GM19324 (cell line): Measurements from ENCODE around the gene PTGR1.
"Not testable (repeated sequence)": the region's sequence is repeated elsewhere in the genome, so short reads cannot be mapped to it uniquely, and the experiment has no call there.

Experiments
- ATAC-seq: cut with Tn5 transposase; IDR thresholded peaks from one replicate; pipeline ENCODE4 v1.9.1; 2021; ENCODE audit warnings: mild to moderate bottlenecking, moderate library complexity; ENCODE audit not compliant: unreplicated experiment, low FRiP score

PTGR1 gene

DNA sequence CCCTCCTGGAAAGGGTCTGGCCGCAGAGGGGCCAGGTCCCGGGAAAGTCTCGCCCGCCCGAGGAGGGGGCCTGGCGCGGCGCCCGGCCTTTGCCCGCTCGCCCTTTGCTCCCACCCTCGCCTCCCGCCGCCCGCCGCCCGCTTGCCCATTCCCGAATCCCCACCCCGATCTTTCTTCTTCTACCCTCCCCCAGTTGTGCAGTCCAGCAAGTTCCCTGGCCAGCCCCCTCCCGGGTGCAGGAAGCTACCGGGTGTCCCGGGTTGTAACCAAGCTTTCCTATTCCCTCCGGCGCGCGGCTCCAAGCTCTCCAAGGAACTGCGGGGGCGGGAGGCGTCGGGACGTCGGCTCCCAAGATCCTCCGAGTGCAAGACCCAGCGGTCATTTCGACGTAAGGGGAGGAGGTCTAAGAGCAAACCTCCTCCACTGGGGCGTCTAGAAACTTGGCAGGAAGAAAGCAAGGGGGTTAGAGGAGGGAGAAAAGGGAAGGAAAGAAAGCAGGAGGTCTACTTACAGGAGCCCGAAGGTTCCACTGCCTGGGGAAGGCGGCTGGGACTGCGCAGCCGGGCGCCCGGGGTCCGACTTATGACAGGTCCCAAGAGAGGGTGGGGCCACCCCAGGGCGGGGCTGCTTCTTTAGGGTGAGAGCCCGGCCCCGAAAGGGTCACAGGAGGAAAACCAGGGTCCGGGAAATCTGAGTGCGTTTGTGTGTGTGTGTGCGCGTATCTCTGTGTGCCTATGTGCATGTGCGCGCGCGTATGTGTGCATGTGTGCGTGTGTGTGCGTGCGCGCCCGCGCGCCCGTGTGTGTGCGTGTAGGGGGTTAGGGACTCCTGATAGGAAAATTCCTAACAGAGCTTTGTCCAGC, at the start of gene PTGR1:
TSS of gene PTGR1 (minus strand) at position 556 of the 863 bp plus-strand sequence. CDS start 2,225 bp downstream, outside the sequence.
- no peak for ATAC-seq

DNA sequence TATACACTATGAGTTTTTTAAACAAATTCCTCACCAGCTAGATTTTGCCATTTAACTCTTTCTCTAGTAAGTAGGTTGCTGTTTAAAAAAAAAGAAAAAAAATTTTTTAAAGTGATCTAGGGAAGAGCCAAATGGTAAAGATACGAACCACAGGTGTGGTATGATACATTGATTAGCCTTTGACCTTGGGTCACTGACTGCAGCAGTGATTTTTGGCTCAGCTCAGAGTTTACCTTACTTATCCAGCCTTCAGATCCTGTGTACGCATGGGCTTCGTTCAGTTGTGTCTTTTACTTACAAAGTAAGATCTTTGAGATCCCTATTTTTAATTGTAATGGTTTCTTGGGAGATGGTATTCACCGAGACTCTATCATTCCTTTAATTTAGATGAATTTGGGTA, 49.6 kb upstream of the PTGR1 start:
- ATAC-seq = no peak

DNA sequence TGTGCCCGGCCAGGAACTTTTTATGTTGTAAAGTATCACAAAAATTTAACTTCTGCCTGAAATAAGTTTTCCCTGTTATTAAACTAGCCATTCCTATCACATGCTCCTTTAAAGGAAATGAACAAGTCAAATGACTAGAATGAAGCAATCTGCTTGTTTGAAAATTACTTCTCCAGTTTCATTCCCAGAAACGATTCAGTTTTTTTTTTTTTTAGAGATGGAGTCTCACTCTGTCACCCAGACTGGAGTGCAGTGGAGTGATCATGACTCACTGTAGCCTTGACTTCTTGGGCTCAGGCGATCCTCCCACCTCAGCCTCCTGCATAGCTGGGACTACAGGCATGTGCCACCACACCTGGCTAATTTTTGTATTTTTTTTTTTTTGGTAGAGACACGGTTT, 48.6 kb upstream of the PTGR1 start:
- no peak for ATAC-seq

DNA sequence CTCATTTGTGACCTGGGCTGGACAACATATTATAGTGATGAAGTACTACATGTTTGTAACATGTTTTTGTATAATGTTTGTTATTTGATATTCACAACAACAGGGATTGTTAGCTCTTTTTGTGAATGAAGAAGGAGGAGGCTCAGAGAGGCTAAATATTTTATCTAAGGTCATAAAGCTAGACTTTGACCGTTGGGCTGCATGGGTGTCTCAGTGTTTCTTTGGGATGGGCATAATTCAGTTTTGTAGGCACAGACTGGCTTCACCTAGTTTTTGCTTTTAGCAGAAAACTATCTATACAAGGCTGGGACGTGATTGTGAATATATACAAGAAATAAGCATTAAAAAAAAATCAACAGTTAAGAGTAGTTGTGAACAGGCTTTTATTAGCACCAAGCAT, 47.0 kb upstream of the PTGR1 start:
- no peak for ATAC-seq

DNA sequence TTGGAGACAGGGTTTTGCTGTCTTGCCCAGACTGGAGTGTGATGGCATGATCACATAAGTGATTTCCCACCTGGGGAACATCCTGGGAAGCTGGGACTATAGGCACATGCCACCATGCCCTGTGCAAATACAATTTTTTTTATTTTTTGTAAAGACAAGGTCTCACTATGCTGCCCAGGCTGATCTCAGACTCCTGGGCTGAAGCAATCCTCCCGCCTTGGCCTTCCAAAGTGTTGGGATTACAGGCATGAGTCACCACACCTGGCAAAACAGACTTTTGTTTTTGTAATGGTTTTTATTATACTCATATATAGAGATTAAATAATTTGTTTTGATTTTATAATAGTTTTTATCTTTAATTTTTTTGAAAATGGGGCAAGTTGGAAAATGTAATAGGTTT, 46.4 kb upstream of the PTGR1 start:
- ATAC-seq = no peak

DNA sequence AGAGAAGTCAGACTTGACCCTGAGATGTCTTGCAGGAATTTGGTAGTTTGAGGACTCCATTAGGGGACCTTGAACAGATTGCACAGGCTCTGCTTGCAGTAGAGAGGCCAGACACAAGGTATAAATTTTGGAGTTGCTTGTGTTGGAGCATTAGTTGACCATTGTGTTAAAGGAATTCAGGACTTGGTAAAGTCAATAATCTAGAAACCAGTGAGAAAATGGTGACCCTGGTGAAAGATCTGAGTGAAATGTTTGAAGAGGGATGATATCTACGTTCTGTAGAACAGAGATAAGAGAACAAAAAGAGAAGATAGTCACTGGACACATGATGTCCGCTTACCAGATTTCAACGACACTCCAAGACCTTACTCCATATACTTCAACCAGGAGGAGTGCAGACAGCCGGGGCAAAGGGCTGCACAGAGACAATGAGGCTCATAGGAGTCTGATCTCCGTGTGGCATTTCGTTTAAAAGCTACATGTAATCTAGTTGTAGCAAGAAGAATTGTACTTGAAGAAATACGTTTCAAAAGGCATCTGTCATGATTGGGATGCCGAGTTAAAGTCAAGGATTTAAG, 44.8 kb upstream of the PTGR1 start:
- ATAC-seq = no peak

DNA sequence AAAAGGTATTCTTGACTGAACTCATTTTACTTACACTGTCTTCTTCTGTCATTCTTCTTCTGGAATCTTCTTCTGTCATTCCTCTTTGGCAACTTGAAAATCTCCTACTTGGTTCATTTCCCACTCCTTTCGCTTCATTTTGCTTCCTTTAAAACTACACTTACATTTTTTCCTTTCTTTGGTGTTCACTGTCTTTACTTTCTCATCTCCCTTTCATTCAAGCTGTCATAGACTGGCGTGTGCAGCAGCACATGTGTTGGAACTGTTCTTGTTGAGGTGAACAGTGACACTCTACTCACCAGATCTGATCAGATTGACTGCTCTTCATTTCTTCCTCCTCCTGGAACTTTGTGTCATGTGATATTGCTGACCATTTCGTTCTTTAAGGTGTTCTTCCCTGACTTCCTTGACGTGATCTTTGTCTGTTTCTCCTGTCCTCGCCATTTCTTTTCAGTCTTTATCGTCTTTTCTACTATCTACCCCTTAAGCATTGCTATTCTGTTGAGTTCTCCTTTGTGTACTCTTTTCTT, 38.0 kb upstream of the PTGR1 start:
- no peak for ATAC-seq

DNA sequence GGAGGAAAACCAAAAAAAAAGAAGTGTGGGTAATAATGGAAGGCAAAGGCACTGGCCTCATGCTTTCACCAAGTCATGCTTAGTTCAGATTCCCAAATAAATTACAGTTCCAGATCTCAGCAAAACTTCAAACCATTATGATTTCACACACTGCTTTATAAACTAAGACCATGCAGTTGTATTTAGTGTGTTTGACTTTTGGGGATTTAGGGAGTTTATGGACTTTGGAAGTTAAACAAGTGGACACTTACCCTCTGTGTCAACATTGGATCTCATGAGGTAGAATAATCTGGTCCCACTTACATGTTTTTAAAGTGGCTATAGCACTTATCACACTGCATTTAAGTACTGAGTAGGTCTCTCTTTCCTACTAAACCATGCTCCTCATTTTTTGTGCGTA, 35.4 kb upstream of the PTGR1 start:
- no peak for ATAC-seq

DNA sequence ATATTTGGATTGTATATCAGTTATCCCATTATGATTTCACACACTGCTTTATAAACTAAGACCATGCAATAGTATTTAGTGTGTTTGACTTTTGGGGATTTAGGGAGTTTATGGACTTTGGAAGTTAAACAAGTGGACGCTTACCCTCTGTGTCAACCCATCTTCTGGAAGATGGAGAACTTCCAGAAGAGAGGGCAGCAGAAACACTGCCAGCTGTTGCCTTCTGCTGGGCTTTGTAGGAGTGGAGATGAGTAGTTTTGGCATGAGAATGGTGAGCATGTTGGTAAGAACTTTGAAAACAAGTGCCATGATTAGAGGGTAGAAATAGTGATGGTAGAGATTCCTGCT, 33.9 kb upstream of the PTGR1 start:
- ATAC-seq = no peak

DNA sequence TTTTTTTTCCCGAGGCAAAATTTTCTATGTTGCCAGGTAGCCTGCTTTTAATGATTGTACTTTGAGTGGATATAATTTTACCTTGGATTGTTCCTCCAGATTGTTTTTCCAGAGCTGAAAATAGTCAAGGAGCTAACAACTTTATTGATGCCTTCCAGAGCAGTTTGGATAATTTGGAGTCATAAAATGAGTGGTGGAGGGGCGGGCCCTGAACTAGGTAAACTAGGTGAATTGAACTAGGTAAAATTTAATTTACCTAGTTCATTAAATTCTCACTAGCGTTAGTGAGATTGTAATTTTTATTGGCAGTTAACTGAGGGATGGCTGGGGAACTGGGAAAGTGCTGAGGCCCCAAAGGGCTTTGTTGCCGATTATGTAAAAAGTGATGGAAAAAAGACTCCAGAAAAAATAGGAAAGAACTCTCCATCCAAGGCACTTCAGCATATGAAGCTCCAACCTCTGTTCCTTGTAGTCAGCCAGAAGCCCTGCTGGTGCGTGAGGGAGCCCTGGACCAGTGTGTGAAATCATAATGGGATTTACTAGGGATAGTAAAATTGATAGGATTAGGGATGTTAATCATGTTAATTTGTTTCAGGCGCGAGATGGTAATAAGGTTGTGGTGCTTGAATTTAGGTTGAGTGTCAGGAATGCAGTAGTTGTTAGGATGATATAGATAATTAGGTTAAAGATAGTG, 33.4 kb upstream of the PTGR1 start:
- ATAC-seq = no peak

DNA sequence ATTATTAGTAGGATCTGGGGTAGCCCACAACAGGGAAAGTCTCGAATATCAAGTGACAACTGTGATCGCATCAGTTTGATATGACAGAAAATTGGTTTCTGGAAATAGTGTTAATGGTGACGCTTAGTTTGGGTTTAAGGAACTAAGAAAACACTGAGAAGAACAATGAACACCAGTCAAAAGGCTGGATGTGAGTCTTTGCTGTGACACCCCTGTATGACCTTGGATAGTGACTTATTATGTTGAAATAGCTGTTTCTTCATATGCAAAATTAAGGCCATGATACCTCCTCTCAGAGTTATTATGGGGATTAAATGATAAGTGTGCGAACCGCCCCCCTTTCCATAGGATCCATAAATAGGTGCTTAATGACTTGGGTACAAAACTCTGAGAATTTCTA, 32.6 kb upstream of the PTGR1 start:
- ATAC-seq = no peak

DNA sequence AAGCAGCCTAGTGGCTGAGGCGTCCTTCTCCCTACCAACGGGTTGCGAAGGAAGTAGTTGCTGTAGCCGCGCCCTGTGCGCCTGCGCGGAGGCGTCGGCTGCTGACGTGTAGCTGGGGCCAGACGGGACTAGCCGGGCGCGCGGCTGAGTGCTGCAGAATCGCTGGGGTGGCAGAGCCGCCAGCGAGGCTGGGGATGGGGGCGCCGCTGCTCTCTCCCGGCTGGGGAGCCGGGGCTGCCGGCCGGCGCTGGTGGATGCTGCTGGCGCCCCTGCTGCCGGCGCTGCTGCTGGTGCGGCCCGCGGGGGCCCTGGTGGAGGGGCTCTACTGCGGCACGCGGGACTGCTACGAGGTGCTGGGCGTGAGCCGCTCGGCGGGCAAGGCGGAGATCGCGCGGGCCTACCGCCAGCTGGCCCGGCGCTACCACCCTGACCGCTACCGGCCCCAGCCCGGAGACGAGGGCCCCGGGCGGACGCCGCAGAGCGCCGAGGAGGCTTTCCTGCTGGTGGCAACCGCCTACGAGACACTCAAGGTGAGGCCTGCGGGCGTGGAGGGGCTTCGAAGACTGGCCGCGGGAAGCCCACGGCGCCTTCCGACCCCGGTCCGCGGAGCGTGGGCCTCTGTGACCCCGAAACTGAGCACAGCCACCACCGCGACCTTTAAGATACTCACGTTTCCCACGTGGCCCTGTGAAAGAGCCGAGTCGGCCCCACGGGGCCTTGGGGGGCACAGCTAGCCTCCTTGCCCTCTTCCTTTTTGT, 31.9 kb upstream of the PTGR1 start, which contains the start of gene DNAJC25:
TSS of gene DNAJC25 (plus strand) at position 121 of the 758 bp plus-strand sequence. CDS start at position 195, 74 bp downstream.
- ATAC-seq = peak; percentile 99

DNA sequence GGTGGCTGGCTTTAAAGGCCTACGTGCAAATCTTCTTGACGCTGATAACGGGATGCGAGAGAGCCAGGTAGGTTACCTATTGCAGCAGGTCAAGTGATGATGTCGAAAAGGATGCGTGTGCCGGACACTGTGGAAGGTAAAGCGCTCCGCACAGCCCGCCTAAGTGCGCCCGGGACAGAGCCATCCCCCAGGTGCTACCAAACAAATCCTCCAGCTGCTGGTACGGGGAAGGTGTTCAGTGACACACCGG, 31.4 kb upstream of the PTGR1 start:
- no peak for ATAC-seq

DNA sequence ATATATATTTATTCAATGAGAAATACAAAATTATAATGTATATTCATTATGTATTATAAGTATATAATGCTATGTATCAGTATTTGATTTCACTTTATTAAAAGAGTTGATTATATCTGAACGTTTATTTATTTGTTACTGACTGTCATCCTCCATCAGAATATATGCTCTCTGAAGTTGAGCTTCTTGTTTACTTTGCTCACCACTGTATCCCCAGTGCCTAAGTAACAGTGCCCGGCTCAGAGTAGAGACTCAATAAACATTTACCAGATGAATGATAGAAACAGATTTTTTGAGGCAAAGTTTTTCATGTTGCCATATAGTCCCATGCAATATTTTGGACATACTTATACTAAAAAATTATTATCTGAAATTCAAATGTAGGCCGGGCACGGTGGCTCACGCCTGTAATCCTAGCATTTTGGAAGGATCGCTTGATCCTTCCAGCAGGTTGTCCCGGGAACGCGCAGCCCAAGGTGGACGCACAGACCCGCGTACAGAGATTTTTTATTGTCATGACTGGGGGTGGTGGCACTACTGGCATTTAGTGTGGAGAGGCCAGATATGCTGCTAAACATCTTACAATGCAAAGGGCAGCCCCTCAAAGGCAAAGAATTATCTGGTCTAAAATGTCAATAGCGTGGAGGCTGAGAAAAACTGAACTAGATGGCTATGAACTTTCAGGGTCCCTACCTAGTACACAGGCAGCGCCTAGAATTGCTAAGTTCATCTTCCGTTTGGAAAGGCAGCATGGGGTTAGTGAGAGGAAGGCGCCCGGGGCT, 30.9 kb upstream of the PTGR1 start:
- peak; percentile 14 for ATAC-seq

DNA sequence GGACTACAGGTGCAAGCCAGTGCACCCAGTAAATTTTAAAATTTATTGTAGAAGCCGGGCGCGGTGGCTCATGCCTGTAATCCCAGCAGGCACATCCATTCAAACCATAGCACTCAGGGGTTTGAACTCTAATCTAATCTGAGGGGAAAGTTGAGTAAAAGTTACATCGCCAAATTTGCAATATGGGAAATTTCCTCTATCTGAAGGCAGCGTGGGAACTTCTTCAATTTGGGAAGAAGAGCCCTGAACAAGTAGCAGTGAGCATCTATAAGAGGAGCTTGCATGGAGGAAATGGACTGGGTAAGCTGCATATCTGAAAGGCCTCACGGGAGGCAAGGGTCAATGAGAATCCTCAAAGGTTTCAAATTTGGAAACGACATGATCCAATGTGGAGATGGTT, 29.0 kb upstream of the PTGR1 start:
- ATAC-seq = no peak

DNA sequence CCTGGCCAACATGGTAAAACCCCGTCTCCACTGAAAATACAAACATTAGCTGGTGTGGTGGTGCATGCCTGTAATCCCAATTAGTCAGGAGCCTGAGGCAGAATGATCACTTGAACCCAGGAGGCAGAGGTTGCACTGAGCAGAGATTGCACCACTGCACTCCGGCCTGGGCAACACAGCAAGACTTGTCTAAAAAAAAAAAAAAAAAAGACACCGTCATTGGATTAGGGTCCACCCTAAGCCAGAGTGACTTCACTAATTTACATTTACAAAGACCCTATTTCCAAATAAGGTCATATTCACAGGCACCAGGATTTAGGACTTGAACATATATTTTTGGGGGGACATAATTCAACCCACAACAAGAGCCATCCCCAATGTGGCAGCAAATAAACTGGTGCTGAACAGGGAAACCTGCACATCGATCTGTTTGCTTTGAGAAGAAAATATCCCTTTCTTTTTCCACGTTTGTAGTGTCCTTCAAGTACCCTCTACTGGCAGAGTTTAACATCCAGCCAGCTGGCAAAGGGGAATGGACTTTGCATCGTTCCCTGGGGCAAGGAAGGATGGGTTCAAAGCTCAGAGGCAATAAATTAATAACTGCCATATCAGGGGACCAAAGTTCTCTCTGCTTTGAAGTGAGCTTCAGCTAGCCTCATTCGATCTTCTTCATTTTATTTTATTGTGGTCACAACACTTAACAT, 28.0 kb upstream of the PTGR1 start:
- ATAC-seq = no peak

DNA sequence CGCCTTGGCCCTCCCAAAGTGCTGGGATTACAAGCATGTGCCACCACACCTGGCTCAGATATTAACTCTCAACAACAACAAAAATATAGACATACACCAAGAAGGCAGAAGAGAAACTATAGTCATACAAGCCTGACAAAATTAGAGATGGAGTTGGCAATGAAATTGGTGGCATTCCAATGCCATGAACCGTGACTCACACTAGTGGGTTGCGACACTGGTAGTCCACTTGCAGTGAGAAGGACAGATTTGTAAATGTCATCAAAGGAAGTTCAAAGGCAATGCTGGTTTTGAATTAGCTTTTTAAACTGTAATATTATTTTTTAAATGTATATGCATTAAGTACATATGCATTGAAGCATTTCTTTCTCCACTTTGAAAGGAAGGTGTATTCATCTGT, 23.2 kb upstream of the PTGR1 start:
- ATAC-seq = no peak

DNA sequence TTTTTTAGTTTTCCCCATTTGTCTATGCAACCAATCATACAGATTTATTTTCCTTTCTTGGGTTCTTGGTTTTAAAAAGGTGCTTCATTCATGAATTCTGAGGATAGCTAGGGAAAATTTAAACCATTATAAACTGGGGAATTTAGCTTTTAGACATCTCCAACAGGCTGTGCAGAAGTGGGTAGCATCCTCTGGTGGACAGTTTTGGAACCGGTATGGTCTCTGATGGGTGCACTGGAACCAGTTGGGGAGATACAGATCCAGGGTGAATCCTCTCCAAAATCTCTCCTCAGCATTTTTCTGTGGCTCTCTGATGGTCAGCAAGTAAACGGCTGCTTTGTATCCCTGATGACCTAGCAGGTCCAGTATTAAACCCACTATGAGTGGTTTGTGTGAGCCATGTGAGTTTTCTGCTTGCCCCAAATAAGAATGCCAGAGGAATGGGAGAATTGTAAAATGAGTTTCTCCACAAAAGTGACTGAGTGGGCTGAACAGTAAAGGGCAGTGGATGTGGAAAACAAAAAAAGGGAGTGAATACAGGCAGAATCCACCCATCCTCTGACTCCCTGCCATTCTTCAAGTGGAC, 22.5 kb upstream of the PTGR1 start:
- ATAC-seq = no peak

DNA sequence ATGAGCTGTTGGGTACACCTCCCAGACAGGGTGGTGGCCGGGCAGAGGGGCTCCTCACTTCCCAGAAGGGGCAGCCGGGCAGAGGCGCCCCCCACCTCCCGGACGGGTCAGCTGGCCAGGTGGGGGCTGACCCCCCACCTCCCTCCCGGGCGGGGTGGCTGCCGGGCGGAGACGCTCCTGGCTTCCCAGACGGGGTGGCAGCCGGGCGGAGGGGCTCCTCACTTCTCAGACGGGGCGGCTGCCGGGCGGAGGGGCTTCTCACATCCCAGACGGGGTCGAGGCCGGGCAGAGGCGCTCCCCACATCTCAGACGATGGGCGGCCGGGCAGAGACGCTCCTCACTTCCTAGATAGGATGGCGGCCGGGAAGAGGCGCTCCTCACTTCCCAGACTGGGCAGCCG, 17.9 kb upstream of the PTGR1 start:
- ATAC-seq = not testable (repeated sequence)
